HG03045 (cell line): ENCODE measurements around the gene FXN.
"Not testable (repeated sequence)": the region's sequence is repeated elsewhere in the genome, so short reads cannot be mapped to it uniquely, and the experiment has no call there.

ENCODE experiments used
- ATAC-seq: cut with Tn5 transposase; IDR thresholded peaks from one replicate; pipeline ENCODE4 v1.9.1; 2021; ENCODE audit warnings: mild to moderate bottlenecking, moderate library complexity; ENCODE audit not compliant: unreplicated experiment

Gene FXN

DNA sequence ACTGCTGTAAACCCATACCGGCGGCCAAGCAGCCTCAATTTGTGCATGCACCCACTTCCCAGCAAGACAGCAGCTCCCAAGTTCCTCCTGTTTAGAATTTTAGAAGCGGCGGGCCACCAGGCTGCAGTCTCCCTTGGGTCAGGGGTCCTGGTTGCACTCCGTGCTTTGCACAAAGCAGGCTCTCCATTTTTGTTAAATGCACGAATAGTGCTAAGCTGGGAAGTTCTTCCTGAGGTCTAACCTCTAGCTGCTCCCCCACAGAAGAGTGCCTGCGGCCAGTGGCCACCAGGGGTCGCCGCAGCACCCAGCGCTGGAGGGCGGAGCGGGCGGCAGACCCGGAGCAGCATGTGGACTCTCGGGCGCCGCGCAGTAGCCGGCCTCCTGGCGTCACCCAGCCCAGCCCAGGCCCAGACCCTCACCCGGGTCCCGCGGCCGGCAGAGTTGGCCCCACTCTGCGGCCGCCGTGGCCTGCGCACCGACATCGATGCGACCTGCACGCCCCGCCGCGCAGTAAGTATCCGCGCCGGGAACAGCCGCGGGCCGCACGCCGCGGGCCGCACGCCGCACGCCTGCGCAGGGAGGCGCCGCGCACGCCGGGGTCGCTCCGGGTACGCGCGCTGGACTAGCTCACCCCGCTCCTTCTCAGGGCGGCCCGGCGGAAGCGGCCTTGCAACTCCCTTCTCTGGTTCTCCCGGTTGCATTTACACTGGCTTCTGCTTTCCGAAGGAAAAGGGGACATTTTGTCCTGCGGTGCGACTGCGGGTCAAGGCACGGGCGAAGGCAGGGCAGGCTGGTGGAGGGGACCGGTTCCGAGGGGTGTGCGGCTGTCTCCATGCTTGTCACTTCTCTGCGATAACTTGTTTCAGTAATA, at the start of gene FXN:
Gene FXN, plus strand, starts transcription at position 315 of the 871 bp plus-strand sequence. Its CDS starts 31 bp downstream, at position 346.
- peak; percentile 95 for ATAC-seq

DNA sequence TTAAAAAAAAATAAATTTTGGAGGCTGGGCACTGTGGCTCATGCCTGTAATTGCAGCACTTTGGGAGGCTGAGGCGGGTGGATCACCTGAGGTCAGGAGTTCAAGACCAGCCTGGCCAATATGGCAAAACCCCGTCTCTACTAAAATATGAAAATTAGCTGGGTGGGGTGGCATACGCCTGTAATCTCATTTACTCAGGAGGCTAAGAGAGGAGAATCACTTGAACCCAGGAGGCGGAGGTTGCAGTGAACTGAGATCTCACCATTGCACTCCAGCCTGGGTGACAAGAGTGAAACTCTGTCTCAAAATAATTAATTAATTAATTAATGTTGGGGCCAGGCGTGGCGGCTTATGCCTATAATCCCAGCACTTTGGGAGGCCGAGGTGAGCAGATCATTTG, 48.6 kb upstream of the FXN start:
- not testable (repeated sequence) for ATAC-seq

DNA sequence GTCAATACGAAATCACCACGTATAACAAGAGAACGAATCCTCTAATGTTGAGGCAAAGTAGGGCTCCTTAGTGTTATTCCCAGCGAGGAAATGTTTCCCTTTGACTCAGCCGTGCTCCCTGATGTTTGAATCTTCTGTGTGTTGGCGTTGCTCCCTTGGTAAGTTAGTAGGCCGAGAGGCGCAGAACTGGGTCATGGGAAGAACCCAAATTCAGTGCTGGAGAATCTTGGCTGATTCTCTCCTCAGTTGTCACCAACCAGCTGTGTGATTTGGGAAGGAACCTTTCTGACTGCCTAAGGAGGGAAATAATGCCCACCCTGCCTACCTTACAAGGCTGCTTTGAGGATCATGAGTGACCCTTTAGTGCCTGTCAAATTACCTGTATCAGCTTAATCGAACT, 44.1 kb upstream of the FXN start:
- no peak for ATAC-seq

DNA sequence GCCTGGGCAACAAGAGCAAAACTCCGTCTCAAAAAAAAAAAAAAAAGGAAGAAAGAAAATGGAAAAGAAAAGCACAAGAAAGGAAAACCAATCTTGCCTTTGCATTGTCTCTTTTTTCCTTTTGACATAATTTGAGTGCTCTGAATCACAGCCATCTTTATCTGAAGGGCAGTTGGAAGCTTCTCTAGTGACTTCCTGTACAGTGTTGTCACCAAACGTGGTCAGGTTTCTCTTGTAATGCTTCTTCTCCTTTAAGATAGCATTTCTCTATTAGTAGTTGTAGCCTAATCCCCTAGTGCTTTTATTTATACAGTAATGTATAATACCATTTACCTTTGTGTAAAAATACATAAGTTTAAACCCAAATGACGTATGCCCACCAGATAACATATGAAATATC, 39.8 kb upstream of the FXN start:
- ATAC-seq, result no peak

DNA sequence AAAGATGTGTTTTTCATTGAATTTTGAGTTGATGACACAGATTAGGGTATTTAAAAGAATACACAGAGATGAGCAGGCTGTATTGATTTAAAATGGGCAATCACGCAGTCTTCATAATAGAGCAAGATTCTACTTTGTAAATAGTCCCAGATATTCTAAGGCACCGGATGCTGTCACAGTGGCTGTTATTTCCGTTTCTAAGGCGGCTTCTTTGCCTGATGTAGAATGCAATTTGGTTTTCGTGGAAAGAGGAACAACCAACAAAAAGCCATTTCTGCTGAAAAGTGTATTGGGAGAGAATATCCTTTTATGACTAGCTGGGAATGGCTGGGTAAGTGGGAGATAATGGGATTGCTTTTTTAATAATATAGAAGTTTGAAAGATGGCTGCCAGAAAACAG, 39.1 kb upstream of the FXN start:
- no peak for ATAC-seq

DNA sequence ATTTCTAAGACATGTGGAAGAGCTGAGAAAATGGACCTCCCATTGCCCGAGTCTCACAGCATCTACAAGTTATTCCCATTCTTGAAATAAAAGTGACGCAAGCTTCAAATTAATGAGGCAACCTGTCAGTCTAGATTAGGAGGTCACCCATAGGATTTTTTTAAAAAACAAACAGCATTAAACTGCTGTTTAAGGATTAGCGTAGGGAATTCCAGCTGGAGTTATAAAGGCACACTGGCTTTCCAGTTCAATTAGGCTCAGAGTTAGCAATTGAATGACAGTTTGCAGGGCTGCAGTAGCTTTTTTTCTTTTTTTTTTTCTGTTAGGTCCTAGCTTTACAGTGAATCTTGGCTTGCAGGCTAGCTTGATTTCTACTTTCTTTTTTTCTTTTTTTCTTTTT, 37.9 kb upstream of the FXN start:
- no peak for ATAC-seq

DNA sequence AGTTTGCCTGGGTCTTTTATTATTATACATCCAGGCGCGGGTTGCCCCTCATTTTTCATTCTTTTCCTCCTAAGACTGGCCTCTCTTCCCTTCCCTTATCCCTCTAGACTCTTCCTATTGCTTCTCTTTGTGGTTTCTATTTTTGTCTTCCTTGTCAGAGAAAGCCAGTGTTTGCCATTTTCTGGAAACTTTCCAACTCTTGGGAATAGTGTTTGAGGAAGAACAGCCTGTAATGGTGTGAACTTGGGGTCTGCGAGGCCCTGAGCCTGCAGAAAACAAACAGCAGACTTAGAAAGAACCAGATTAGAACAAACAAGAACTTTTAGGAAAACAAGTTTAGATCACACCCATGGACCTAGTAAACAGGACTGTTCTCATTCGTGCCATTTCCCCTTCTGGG, 37.2 kb upstream of the FXN start:
- no peak for ATAC-seq

DNA sequence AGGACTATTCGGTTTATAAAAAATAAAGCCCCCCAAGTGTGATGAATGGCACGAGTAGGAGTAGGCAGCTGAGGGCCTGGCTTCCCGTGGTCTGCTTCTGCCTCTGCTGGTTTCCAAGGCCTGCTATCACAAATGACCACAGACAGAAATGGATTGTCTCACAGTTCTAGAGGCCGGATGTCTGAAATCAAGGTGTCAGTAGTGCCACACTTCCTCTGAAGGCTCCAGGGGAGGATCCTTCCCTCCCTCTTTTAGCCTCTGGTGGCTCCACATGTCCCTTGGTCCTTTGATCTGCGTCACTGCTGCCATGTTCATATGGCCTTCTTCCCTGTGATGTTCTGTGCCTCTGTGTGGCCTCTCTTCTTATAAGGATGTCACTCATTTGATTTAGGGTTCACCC, 36.7 kb upstream of the FXN start:
- ATAC-seq, result no peak

DNA sequence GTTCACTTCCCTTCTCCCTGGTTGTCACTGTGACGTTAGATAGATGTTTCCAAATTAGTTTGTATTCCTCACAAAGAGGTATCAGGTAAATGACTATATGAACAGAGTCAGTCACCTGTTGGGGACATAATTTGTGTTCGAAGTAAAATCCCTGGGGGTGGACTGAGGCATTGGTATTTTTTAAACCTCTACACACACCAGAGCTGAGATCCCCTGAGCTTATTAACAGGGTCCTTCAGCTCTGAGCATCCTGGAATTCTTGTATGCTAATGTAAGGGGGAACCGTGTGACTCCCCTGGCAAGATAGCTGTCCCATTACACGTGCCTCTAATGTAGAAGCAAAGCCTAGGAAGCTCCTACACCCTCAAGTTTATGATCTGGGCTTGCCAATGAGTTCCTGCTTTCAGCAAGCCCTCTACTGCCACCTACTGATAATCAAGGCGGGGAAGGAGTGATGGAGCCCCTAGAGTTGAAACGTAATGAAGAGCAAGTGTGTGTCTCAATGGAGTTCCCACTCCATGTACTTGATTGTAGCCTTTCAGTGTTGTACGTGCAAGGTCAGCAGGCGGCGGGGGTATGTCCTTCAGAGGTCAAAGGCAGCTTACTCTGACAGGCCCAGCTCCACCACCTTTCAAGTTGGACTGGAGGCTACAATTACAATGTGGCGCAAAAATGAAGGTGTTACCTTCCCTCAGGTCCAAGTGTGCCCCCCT, 36.0 kb upstream of the FXN start:
- ATAC-seq, result peak; percentile 86

DNA sequence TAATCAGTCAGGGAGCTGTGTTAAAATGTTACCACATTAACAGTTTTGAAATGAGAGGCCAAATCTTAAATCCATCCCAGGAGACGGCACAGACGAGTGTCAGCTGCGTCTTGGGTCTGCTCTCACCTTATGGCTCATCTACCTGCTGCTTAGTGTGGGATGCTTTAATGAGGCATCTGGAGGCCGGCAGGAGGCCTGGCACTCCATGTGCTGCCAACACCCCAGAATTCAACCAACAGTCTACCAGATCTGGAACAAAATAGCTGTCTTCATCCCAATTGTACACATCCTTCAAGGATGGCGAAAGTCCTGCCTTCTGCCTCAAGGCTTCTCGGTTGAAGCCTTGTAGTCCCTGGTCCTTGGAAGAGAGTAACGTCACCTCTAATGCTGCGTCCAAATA, 33.6 kb upstream of the FXN start:
- ATAC-seq, result no peak

DNA sequence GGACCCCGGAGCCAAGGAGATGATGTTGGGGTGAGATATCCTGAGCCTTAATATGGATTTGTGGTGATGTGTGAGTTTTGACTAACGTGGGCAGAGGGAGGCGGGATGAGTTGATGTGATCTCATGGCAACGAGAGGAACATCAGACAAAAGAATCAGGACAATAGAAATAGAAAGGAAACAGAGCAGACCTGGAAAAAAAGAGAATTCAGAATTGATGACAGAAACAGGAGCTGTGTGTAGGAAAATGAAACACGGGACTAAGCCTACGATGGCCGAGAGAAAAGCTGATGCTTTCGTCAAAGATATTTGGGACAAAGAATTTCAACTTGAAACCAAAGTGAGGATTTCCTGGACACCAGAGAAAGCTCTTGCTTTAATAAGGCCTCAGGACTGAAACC, 32.5 kb upstream of the FXN start:
- no peak for ATAC-seq

DNA sequence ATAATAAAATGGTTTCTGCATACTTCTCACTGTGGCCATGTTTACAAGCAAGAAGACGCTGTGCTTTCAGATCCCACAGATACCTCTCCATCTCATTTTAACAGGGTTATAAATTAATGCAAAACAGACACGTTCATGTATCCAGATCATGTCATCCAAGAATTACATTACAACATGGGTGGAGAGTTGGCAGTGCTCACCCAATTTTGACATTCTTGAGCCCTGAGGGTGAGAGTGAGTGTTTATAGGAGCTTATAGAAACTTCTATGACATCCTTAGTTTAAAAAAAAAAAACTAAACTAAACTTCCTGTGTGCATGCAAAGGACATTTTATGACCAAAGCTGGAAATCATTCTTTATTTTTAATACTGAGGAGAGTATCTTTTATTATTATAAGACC, 30.7 kb upstream of the FXN start:
- ATAC-seq, result no peak

DNA sequence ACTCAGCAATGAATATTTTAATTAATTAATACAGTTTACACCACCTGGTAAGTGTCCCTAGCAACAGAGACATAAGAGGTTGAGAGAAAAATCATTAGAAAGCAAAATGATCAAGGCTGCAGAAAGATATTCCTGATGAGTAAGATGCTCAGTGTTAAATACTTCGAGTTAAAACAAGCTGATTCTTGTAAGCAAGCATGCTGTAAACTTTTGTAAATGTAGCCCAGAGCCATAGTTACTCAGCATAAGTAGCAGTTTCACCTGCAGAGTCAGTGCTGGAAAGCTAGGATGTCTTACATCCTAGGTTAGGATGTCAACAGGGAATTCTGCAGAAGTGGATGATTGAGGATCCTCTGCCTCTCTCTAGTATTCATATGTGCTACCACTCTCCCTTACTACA, 25.8 kb upstream of the FXN start:
- ATAC-seq, result no peak

DNA sequence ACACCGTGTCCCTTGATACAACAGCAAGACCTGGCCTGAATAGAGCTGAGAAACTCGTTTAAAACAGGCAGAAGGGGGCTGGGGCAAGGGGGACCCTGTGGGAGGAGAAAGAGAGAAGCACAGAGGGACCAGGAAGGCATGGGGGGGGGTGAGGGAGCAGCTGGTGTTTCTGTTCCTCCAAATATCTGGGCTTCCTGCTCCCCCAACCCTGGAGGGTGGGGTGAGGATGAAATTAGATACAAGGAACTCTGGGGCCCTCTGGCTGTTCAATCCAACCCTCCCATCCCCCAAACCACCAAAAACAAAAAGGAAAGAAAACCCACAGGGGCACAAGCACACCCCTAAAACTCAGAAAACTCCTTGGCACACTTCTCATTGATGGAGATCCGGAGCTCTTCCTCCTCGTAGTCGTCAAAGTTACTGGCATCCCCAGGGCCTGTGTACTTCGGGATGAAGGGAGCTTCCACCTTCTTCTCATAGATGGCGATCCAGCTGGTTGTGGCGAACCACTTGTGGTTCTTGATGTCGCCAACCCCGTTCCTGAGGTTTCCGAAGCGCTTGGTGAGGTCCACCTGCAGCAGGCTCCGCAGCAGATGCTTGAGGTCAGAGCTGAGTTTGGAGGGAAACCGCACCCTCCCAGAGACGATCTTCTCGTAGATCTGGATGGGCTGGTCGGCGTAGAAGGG, 22.7 kb upstream of the FXN start:
- ATAC-seq, result no peak

DNA sequence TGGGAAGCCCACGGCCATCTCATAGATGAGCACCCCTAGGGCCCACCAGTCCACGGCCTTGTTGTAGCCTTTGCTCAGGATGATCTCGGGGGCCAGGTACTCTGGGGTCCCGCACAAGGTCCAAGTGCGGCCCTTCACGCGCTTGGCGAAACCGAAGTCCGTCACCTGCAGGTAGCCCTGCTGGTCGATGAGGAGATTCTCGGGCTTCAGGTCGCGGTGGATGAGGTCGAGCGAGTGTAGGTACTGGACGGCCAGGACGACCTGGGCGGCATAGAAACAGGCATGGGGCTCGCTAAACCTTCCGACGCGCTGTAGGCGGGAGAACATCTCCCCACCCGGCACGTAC, 22.2 kb upstream of the FXN start:
- ATAC-seq, result no peak

DNA sequence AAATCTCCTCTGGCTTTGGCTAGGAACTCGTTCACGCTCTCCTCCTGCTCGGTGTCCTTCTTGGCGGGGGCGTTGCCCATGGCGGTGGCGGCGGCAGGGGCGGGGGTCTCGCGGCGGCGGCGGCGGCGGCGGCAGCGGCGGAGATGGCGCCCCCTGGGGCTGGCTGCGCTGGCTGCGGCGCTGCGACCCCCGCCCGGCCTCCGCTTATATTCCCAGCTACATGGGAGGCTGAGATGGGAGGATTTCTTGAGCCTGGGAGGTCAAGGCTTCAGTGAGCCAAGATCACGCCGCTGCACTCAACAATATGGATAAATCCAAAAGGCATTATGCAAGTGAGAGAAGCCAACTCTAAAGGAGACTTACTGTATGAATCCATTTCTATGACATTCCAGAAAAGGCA, 21.5 kb upstream of the FXN start, which contains the start of gene PRKACG:
Gene PRKACG, minus strand, starts transcription at position 101 of the 400 bp plus-strand sequence. Its CDS starts 21 bp downstream, at position 80.
- no peak for ATAC-seq

DNA sequence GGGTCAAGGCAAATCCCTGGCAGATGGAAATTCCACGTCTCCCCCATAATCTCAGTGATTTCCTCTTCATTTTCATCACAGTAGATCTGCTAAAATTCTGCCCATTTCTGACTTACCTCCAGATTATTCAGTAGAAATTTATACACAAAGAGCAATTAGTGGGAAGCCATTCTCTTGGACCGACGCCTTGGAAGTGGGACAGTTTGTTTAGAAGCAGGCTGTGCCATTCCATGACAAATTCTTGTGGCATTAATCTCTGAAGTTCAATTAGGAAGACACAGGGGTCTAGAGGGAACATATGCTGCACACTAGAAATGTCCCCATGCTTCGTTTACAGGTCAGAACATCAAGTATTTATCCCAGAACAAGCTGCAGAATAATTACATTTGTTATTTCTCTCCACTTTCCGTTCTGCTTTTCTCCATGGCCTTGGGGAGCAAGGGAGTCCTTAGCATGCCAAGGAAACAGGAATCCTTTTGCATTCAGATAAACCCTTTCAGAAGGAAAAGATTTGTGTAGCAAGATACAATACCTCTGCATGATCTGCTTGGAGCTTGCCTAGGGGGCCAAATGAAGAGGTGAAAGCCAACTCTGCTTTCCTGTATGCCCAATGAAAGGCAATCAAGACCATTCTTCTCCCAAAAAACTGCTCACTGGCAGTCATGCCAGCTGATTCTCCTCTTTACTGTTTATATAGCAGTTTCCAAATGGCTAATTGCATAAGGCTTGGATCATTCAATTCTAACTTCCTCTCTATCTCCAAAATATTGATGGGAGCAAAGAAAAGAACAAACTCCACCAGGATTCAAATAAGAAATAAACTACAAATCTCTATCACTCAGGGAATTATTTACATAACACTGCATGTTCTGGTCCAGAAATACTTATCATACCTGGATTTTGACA, 19.1 kb upstream of the FXN start:
- ATAC-seq, result no peak

DNA sequence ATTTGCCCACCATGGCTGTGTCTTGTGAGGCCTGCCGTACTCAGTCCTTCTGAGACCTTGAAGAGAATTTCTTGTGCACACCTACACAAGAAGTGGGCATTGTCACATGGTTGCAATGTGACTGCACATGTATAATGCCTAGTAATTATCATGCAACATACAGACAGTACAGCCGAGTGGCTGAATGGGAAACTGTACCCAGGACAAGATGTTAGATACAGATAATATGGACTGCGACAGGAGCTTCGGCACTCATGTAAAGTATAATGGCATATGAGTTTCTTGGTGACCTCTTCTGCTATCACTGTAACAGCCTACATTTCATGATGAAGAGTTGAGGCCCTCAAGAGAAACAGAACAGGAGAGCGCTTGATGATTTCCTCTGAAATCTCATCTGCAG, 16.8 kb upstream of the FXN start:
- ATAC-seq, result no peak

DNA sequence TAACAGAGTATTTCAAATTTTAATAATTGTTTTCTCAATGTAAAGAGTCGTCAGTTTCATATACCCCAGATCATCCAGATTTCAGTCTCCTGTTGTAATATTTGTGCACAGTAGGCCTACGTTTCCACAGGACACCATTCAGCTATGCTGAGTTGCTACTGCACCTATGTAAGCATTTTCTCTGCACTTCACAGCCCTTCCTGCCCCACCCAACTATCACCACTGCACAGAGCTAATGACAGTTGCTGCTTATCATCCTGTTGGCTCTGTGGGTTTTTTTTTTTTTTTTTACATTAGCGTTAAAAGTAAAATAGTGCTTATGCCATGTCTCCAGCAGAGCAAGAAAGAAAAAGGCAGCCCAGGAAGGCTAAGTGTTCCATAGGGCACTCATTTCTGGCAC, 15.7 kb upstream of the FXN start:
- ATAC-seq, result no peak

DNA sequence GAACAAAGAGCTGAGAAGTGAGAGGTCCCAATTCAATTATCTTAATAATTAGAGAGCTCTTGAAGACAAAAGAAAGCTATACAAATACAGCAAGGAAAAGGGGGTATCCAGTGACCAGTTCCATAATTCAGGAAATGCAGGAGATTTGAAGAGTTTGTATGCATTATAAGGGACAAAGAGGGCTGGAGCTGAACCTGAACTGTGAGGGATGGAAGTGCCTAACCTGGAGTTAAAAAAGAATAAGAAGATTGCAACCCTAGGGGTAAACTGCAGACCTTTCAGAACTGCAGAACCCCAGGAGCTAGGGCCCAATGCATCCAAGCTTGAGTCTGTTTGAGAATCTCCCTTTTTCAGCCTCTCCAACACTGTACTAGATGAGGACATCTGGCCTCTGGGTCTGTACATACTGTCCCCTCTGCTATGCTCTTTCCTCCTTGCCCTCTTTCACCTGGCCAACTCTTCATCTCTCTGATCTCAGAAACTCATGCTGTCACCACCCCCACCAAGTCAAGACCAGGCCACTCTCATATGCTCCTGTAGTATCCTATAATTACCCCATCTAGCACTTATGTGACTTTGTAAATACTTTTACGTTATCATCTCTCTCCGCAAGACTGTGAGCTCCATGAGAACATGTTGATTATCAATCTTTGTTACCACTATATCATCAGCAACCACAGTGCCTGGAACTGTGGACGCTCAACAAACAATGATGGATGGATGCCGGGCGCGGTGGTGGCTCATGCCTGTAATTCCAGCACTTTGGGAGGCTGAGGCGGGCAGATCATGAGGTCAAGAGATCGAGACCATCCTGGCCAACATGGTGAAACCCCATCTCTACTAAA, 15.0 kb upstream of the FXN start:
- ATAC-seq, result no peak
